ENCODE measurements around the gene GOLGA7B. TPM values are rescaled to one million over a fixed set of nuclear protein-coding genes. Genes with fewer than 3 reads are reported as not detected.

The GOLGA7B gene
- total RNA-seq, 1 experiment from 2014 or later, result not detected

GRCh38 chr10:97866524-97867219 is 17.0 kb downstream of the GOLGA7B start:
- no peak for TF ChIP-seq CTCF (IDR thresholded peaks at IDR 0.05; ENCODE audit: unreplicated experiment)
- peaks cover 3% of the 10 kb centered on the region for H3K4me1 Mint-ChIP-seq (ENCODE audit: insufficient read depth, unreplicated experiment)
- H3K27ac Mint-ChIP-seq (ENCODE audit: low read depth, unreplicated experiment), result no peak overlapping the region
- no peaks in the 10 kb centered on the region for H3K36me3 Mint-ChIP-seq (ENCODE audit: insufficient read depth, unreplicated experiment)
- no peaks in the 10 kb centered on the region for H3K27me3 Mint-ChIP-seq (ENCODE audit: insufficient read depth, unreplicated experiment)
- ChIA-PET CTCF (interaction anchor here (18.1 kb wide), 1 partner anchor 73 kb away, joined by 422 read pairs; no protein-coding TSS in a partner anchor), POLR2A (no interaction called here)
- BruUV-seq (replicated peaks), result no TSS peak
- intact Hi-C loops (cut with micrococcal nuclease), result no loop called here
- no peak overlapping the region for H3K4me3 Mint-ChIP-seq (ENCODE audit: unreplicated experiment)
- H3K9me3 Mint-ChIP-seq (ENCODE audit: unreplicated experiment), result no peaks in the 10 kb centered on the region
- DNase-seq (ENCODE audit: unreplicated experiment), result no peak

GRCh38 chr10:97867220-97867800 is 17.7 kb downstream of the GOLGA7B start:
- H3K4me1 Mint-ChIP-seq (ENCODE audit: insufficient read depth, unreplicated experiment), result no peaks in the 10 kb centered on the region
- no peaks in the 10 kb centered on the region for H3K27me3 Mint-ChIP-seq (ENCODE audit: insufficient read depth, unreplicated experiment)
- DNase-seq (ENCODE audit: unreplicated experiment), result no peak
- POLR2A ChIA-PET, result no interaction called here
- CTCF ChIA-PET, result interaction anchor here (0.6 to 18.1 kb wide), 7 partner anchors 9 to 1850 kb away, joined by 3 to 422 read pairs (median 5); no protein-coding TSS in a partner anchor
- intact Hi-C loops (cut with micrococcal nuclease), result no loop called here
- H3K4me3 Mint-ChIP-seq (ENCODE audit: unreplicated experiment), result no peak overlapping the region
- H3K9me3 Mint-ChIP-seq (ENCODE audit: unreplicated experiment), result no peaks in the 10 kb centered on the region
- no peak overlapping the region for H3K27ac Mint-ChIP-seq (ENCODE audit: low read depth, unreplicated experiment)
- BruUV-seq (replicated peaks), result no TSS peak
- no peak for TF ChIP-seq CTCF (IDR thresholded peaks at IDR 0.05; ENCODE audit: unreplicated experiment)
- H3K36me3 Mint-ChIP-seq (ENCODE audit: insufficient read depth, unreplicated experiment), result no peaks in the 10 kb centered on the region

- Mint-ChIP-seq H3K4me1 (ENCODE audit: insufficient read depth, unreplicated experiment) (no peaks in the 10 kb centered on the region), H3K27me3 (ENCODE audit: insufficient read depth, unreplicated experiment) (no peaks in the 10 kb centered on the region), H3K36me3 (ENCODE audit: insufficient read depth, unreplicated experiment) (no peaks in the 10 kb centered on the region), H3K27ac (ENCODE audit: low read depth, unreplicated experiment) (no peak overlapping the region), H3K9me3 (ENCODE audit: unreplicated experiment) (no peaks in the 10 kb centered on the region), H3K4me3 (ENCODE audit: unreplicated experiment) (no peak overlapping the region)
- POLR2A ChIA-PET, result interaction anchor here (0.6 to 1.2 kb wide), 2 partner anchors 74 to 144 kb away, joined by 3 read pairs; no protein-coding TSS in a partner anchor
- no peak for DNase-seq (ENCODE audit: unreplicated experiment)
- BruUV-seq (replicated peaks), result no TSS peak
- intact Hi-C loops (cut with micrococcal nuclease), result no loop called here
- no peak for TF ChIP-seq CTCF (IDR thresholded peaks at IDR 0.05; ENCODE audit: unreplicated experiment)
- CTCF ChIA-PET, result interaction anchor here (0.6 to 18.1 kb wide), 38 partner anchors 8 to 1850 kb away, joined by 3 to 422 read pairs (median 5); no protein-coding TSS in a partner anchor
These were observed 18.6 kb downstream of the GOLGA7B start for GRCh38 chr10:97868134-97868685.
